GM21737 (cell line): ENCODE measurements around the gene ATP1A4.

Source experiments
- ATAC-seq: cut with Tn5 transposase; IDR thresholded peaks from one replicate; pipeline ENCODE4 v1.9.1; 2021; ENCODE audit warnings: mild to moderate bottlenecking, moderate library complexity; ENCODE audit not compliant: unreplicated experiment

Gene ATP1A4

GRCh38 chr1:160169553-160170399, 18.4 kb downstream of the ATP1A4 start:
- peak; percentile 68 for ATAC-seq

- ATAC-seq, result no peak
Measured at GRCh38 chr1:160171354-160171753, 20.0 kb downstream of the ATP1A4 start.

GRCh38 chr1:160171980-160172379, 20.6 kb downstream of the ATP1A4 start:
- no peak for ATAC-seq

GRCh38 chr1:160177231-160177630, 25.8 kb downstream of the ATP1A4 start:
- ATAC-seq, result no peak

- ATAC-seq, result no peak
Measured at GRCh38 chr1:160177667-160178066, 26.3 kb downstream of the ATP1A4 start.

GRCh38 chr1:160178731-160179130, 27.3 kb downstream of the ATP1A4 start:
- ATAC-seq, result no peak

- ATAC-seq, result no peak
Measured at GRCh38 chr1:160179336-160179735, 27.9 kb downstream of the ATP1A4 start.

- ATAC-seq, result no peak
Measured at GRCh38 chr1:160186246-160186645, 34.8 kb downstream of the ATP1A4 start.

- ATAC-seq, result no peak
Measured at GRCh38 chr1:160186729-160187128, 35.3 kb downstream of the ATP1A4 start.

GRCh38 chr1:160187407-160187806, 36.0 kb downstream of the ATP1A4 start:
- ATAC-seq, result no peak

GRCh38 chr1:160188341-160188740, 36.9 kb downstream of the ATP1A4 start:
- no peak for ATAC-seq

- ATAC-seq, result no peak
Measured at GRCh38 chr1:160189649-160190625, 38.5 kb downstream of the ATP1A4 start, which contains the start of gene CASQ1. Gene CASQ1, plus strand, starts transcription at chr1:160190575. Its CDS starts 177 bp downstream, at chr1:160190752.

- ATAC-seq, result no peak
Measured at GRCh38 chr1:160191756-160192155, 40.4 kb downstream of the ATP1A4 start.

GRCh38 chr1:160192234-160192633, 40.8 kb downstream of the ATP1A4 start:
- no peak for ATAC-seq

- peak; percentile 67 for ATAC-seq
Measured at GRCh38 chr1:160193091-160193819, 41.9 kb downstream of the ATP1A4 start.

- no peak for ATAC-seq
Measured at GRCh38 chr1:160193832-160194736, 42.7 kb downstream of the ATP1A4 start.

- ATAC-seq, result no peak
Measured at GRCh38 chr1:160194737-160195059, 43.3 kb downstream of the ATP1A4 start.

- ATAC-seq, result no peak
Measured at GRCh38 chr1:160196143-160196542, 44.7 kb downstream of the ATP1A4 start.

- ATAC-seq, result no peak
Measured at GRCh38 chr1:160197231-160197630, 45.8 kb downstream of the ATP1A4 start.

GRCh38 chr1:160200786-160201185, 49.4 kb downstream of the ATP1A4 start:
- ATAC-seq, result no peak
